K562 (cell line): ENCODE results near the gene P4HB. TPM values are rescaled to one million over a fixed set of nuclear protein-coding genes. Genes with fewer than 3 reads are reported as not detected.

Experiments
- CCNT2 ChIP-seq: IDR thresholded peaks from 2 replicates; pipeline ENCODE4 v1.6.1; 2011; ENCODE audit warnings: borderline replicate concordance, low read depth, mild to moderate bottlenecking, moderate library complexity, mixed read lengths, low read length; ENCODE audit not compliant: insufficient read length; ENCODE audit errors: extremely low read depth
- CEBPG ChIP-seq, 3 experiments: fragments of 200-800 bp in 1 of 3; sonication (Bioruptor generic) in 1 of 3; sonication (generic) in 1 of 3; formaldehyde crosslinking in 1 of 3; IDR thresholded peaks in 2 of 3; conservative IDR thresholded peaks in 1 of 3; 2 replicates each; pipeline versions ENCODE4 v1.6.1 to v1.8.0; 2016 to 2022; ENCODE audit warnings: missing compliant biosample characterization in 2 of 3, missing genetic modification characterization in 2 of 3, mild to moderate bottlenecking in 1 of 3, missing genetic modification reagents in 1 of 3
- ELF4 ChIP-seq: fragments of 450-650 bp; formaldehyde crosslinking; IDR thresholded peaks from 2 replicates; pipeline ENCODE4 v1.4.0; 2022; ENCODE audit warnings: missing genetic modification characterization
- EP400 ChIP-seq: fragments of 450-650 bp; IDR thresholded peaks from 2 replicates; pipeline ENCODE4 v1.6.1; 2017; ENCODE audit warnings: antibody characterized with exemption, mild to moderate bottlenecking, moderate library complexity
- FOXK2 ChIP-seq, 2 experiments: fragments of 450-650 bp; IDR thresholded peaks in 1 of 2; conservative IDR thresholded peaks in 1 of 2; 2 replicates each; pipeline ENCODE4 v1.6.1; 2016; ENCODE audit warnings: low read depth in 2 of 2, mild to moderate bottlenecking in 1 of 2
- GTF2E2 ChIP-seq: fragments of 200-800 bp; sonication (Bioruptor generic); IDR thresholded peaks from 2 replicates; pipeline ENCODE4 v1.6.1; 2016; ENCODE audit warnings: missing genetic modification characterization, missing compliant biosample characterization
- HDAC1 ChIP-seq, 2 experiments: fragments of 450-650 bp; IDR thresholded peaks; 2 replicates each; pipeline ENCODE4 v1.6.1; 2016 to 2017; ENCODE audit warnings: inconsistent platforms in 1 of 2, mild to moderate bottlenecking in 1 of 2, moderate library complexity in 1 of 2
- NR2F6 ChIP-seq: fragments of 450-650 bp; formaldehyde crosslinking; IDR thresholded peaks from 2 replicates; pipeline ENCODE4 v1.4.0; 2020; ENCODE audit warnings: mild to moderate bottlenecking
- SAFB2 ChIP-seq: fragments of 200-400 bp; formaldehyde crosslinking; IDR thresholded peaks from 2 replicates; pipeline ENCODE4 v1.6.1; 2018; ENCODE audit warnings: borderline replicate concordance, low read length, low read depth, moderate library complexity; ENCODE audit not compliant: severe bottlenecking
- SPI1 ChIP-seq: IDR thresholded peaks from 2 replicates; pipeline ENCODE4 v1.6.1; 2011; ENCODE audit warnings: low read depth, low read length, control low read depth, borderline replicate concordance
- YBX1 ChIP-seq: fragments of 450-650 bp; IDR thresholded peaks from 2 replicates; pipeline ENCODE4 v1.7.1; 2016; ENCODE audit warnings: mild to moderate bottlenecking
- ZEB2 ChIP-seq: fragments of 450-650 bp; IDR thresholded peaks from 2 replicates; pipeline ENCODE4 v1.6.1; 2016
- ZNF174 ChIP-seq: fragments of 250-450 bp; sonication (Bioruptor Pico); IDR thresholded peaks from 2 replicates; pipeline ENCODE4 v1.4.0; 2020; ENCODE audit warnings: mild to moderate bottlenecking
- ZNF224 ChIP-seq: sonication (generic); formaldehyde crosslinking; IDR thresholded peaks from 2 replicates; pipeline ENCODE4 v1.8.0; 2022; ENCODE audit warnings: mild to moderate bottlenecking, missing genetic modification reagents
- ZNF695 ChIP-seq: fragments of 450-650 bp; formaldehyde crosslinking; IDR thresholded peaks from 2 replicates; pipeline ENCODE4 v1.4.0; 2020; ENCODE audit warnings: mild to moderate bottlenecking, moderate library complexity
- polyA plus RNA-seq, 8 experiments: library from polyadenylated mRNA; depleted of rRNA in 4 of 8; stranded (reverse) in 5 of 8; unstranded in 3 of 8; fragments of >200 nt; fragmentation: Nextera tagmentation in 2 of 8; fragmentation: Illumina TruSeq in 1 of 8; extraction: Ambion mirVana in 2 of 8; extraction: Trizol in 1 of 8; gene quantifications; 2 replicates each; pipeline versions ENCODE4 v1.2.1 to v1.2.3, GENCODE V29; 2011 to 2014; ENCODE audit warnings: inconsistent platforms in 1 of 8, missing spikeins in 1 of 8
- total RNA-seq, 7 experiments: library from RNA; depleted of rRNA in 6 of 7; stranded (reverse); fragments of >200 nt in 6 of 7; fragmentation: Illumina TruSeq in 2 of 7; extraction: Trizol in 2 of 7; gene quantifications; 2 replicates each; pipeline versions ENCODE4 v1.2.1 to v1.2.3, GENCODE V29; 2011 to 2021; ENCODE audit warnings: low replicate concordance in 1 of 7
- TF ChIP-seq, protein P1 (sequence below): fragments of 250-450 bp; sonication (Bioruptor Pico); IDR thresholded peaks from 2 replicates; pipeline ENCODE4 v1.5.0; 2022; ENCODE audit warnings: mild to moderate bottlenecking
- TF ChIP-seq, protein P2 (sequence below): fragments of 450-650 bp; formaldehyde crosslinking; IDR thresholded peaks from 2 replicates; pipeline ENCODE4 v1.4.0; 2022; ENCODE audit warnings: mild to moderate bottlenecking, moderate library complexity
- TF ChIP-seq, protein P3 (sequence below): fragments of 250-450 bp; sonication (Bioruptor Pico); IDR thresholded peaks from 2 replicates; pipeline ENCODE4 v1.8.0; 2022; ENCODE audit warnings: inconsistent platforms
- TF ChIP-seq, protein P4 (sequence below): fragments of 250-450 bp; sonication (Bioruptor Pico); IDR thresholded peaks from 2 replicates; pipeline ENCODE4 v1.5.0; 2021; ENCODE audit warnings: mild to moderate bottlenecking, moderate library complexity

P4HB gene
- total and polyA plus RNA-seq, 9 of the 15 experiments (the other 6 are each of a cell fraction or from before 2014, with no cell fraction given), result 4.4 to 645 (median 325) TPM

DNA sequence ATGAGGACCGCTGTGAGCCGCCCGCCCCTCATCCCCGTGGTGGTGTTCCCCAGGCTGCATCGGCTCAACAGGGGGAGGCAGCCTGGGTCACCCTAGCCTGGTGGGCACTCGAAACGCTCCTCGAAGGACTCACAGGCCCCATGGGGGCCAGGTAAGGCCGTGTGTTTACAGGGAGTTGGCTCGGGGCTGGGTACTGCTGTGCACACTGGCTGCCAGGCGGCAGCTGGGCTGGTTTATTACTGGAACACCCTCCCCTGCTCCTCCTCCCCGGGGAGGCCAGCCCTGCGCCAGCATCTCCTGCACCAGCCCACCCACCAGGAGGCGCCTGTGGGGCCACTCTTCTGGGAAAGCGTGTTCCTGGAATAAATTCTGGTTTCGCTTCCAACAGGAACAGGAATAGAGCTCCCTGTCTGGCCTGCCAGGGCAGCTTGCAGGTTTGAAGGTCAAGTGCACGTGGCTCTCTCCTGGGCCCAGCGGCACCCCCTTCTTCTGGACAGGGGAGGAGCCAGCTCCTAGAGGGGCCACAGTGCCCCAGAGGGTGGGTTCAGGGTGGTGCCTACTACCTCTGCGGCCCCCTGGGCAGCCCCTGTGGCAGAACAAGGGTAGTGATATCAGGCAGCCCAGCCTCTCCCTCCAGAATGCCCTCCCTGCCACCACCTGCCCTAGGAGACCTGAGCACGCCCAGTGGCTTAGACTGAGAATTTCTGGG lies 38.6 kb downstream of the P4HB start (continued):
- TF ChIP-seq, protein P1, sequence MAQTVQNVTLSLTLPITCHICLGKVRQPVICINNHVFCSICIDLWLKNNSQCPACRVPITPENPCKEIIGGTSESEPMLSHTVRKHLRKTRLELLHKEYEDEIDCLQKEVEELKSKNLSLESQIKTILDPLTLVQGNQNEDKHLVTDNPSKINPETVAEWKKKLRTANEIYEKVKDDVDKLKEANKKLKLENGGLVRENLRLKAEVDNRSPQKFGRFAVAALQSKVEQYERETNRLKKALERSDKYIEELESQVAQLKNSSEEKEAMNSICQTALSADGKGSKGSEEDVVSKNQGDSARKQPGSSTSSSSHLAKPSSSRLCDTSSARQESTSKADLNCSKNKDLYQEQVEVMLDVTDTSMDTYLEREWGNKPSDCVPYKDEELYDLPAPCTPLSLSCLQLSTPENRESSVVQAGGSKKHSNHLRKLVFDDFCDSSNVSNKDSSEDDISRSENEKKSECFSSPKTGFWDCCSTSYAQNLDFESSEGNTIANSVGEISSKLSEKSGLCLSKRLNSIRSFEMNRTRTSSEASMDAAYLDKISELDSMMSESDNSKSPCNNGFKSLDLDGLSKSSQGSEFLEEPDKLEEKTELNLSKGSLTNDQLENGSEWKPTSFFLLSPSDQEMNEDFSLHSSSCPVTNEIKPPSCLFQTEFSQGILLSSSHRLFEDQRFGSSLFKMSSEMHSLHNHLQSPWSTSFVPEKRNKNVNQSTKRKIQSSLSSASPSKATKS (CRISPR knock-in tag), result no peak
- TF ChIP-seq EP400 (peak; percentile 95), CCNT2 (peak; percentile 54), ZNF695 (CRISPR knock-in tag) (no peak), ZEB2 (no peak), ZNF174 (no peak), HDAC1 (IDR thresholded peaks at IDR 0.05) (peak in 1 of 2 experiments; percentile 80; a peak in 2 of 4 replicates), ELF4 (CRISPR knock-in tag) (no peak), YBX1 (no peak), SPI1 (peak; percentile 49; the same call in 1 of the 2 replicates), SAFB2 (no peak), CEBPG (CRISPR knock-in tag; IDR thresholded peaks at IDR 0.05) (no peak), CEBPG (tag; conservative IDR thresholded peaks at IDR 0.05 in 1 of 2, IDR thresholded peaks at IDR 0.05 in 1 of 2) (no peak), FOXK2 (conservative IDR thresholded peaks at IDR 0.05 in 1 of 2, IDR thresholded peaks at IDR 0.05 in 1 of 2; ENCODE audit: low read depth in 2 of 2) (peak; percentile 23 to 43; a peak in 1 of 4 replicates), NR2F6 (CRISPR knock-in tag) (no peak), GTF2E2 (tag) (no peak; the same call in 1 of the 2 replicates), ZNF224 (no peak)
- TF ChIP-seq, protein P2, sequence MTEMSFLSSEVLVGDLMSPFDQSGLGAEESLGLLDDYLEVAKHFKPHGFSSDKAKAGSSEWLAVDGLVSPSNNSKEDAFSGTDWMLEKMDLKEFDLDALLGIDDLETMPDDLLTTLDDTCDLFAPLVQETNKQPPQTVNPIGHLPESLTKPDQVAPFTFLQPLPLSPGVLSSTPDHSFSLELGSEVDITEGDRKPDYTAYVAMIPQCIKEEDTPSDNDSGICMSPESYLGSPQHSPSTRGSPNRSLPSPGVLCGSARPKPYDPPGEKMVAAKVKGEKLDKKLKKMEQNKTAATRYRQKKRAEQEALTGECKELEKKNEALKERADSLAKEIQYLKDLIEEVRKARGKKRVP, result no peak
- TF ChIP-seq, protein P3, sequence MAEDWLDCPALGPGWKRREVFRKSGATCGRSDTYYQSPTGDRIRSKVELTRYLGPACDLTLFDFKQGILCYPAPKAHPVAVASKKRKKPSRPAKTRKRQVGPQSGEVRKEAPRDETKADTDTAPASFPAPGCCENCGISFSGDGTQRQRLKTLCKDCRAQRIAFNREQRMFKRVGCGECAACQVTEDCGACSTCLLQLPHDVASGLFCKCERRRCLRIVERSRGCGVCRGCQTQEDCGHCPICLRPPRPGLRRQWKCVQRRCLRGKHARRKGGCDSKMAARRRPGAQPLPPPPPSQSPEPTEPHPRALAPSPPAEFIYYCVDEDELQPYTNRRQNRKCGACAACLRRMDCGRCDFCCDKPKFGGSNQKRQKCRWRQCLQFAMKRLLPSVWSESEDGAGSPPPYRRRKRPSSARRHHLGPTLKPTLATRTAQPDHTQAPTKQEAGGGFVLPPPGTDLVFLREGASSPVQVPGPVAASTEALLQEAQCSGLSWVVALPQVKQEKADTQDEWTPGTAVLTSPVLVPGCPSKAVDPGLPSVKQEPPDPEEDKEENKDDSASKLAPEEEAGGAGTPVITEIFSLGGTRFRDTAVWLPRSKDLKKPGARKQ (CRISPR knock-in tag), result no peak
- TF ChIP-seq, protein P4, sequence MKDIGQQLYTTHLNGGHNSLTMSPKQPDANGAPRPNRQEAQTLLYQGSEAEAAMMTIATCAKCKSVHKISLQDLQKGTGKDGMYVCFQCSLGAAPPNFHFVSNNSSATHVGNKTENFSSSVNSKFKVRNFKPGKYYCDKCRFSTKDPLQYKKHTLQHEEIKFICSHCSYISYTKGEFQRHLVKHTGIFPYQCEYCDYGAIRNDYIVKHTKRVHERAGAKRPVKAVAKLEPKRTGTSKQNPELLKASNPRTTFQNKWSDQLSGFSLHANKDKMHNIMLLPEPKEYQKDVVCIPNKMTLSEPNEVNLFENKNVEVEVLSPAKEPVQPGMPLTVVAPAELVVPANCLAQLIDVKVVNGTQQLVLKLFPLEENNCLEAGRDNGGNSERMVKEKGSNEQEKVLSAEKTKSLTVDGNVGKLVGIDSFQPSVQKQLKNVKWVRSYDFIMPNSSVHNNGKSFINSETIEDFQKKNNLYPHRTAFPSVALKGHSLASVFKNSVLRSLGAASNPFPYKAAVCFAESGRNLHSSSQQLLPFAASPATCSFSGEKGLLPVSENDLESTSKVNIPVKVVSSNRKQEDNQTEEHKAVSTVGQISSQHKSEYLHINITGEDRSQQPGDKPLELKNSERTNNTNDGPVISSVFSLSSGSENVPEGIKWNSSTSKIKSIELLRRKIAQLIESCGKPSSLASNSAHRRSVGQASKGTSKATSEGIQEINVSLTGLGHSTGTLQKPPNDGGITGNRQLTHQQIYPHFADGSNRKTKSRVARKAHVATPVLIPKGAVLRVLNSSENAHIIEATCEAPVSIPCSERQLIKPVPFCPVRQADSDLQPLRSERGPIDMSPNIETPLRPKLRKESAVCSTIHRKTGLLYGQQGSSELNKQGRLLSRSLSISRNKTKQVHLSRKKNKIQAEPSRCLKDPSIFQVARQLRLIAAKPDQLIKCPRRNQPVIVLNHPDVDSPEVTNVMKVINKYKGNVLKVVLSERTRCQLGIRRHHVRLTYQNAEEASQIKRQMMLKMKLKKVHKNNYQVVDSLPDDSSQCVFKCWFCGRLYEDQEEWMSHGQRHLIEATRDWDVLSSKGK (CRISPR knock-in tag), result no peak
